GM18526 (cell line): ENCODE measurements around the gene PLEKHH3.

Experiments
- POLR2A ChIP-seq: IDR thresholded peaks from 3 replicates; pipeline ENCODE4 v1.6.1; 2011; ENCODE audit not compliant: insufficient read length; ENCODE audit errors: extremely low read depth

PLEKHH3 gene

DNA sequence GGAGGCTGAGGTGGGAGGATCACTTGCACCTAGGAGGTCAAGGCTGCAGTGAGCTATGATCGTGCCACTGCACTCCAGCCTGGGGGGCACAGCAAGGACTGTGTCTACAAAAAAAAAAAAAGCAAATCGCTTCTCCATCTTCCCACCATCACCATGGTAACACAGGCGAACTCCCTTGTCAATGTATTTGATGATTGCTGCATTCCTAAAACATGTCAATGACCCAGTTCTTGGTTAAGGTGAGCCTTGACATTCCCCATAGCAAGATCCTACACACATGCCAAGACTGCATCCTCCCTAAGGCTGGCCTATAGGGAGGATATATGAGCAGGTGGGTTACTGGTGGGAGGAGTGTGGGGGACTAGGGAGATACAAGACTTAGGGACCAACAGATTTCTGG lies 17.7 kb upstream of the PLEKHH3 start:
- no peak for TF ChIP-seq POLR2A

DNA sequence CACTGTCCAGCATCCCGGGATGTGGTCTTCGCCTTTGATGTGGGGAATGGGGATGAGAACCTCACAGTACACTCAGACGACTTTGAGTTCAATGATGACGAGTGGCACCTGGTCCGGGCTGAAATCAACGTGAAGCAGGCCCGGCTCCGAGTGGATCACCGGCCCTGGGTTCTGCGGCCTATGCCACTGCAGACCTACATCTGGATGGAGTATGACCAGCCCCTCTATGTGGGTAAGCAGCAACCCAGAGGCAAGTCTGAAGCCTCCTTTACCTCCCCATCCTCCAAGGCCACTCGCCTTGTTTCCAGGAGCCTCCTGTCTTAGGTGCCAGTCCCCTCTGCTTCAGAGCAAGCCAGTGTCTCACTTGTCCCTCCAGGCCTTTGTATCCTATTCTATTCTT lies 15.7 kb upstream of the PLEKHH3 start:
- no peak for TF ChIP-seq POLR2A

DNA sequence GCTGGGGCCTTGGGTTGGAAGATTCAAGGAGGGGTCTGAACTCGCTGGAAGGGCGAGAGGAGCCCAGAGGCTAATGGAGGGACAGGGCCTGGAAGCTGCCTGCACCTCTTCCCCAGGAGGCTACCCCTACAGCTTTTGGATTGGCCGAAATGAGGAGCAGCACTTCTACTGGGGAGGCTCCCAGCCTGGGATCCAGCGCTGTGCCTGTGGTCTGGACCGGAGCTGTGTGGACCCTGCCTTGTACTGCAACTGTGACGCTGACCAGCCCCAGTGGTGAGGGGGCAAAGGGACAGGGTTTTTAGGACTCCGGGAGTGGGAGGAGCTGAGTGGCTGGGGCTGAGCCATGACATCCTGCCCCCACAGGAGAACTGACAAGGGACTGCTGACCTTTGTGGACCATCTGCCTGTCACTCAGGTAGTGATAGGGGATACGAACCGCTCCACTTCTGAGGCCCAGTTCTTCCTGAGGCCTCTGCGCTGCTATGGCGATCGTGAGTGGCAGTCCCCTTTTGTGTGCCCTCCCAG lies 14.3 kb upstream of the PLEKHH3 start:
- TF ChIP-seq POLR2A = no peak

DNA sequence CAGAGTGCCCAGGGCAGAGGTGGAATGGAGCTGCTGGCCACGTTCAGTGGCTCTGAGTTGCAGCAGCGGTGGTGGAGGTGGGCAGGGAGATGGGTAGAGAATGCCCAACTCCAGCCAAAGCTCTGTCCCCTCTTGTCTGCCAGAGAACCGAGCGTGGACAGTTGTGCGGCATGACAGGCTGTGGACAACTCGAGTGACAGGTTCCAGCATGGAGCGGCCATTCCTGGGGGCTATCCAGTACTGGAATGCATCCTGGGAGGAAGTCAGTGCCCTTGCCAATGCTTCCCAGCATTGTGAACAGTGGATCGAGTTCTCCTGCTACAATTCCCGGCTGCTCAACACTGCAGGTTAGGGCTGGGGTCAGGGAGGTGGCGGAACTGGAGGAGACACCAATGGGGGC lies 13.8 kb upstream of the PLEKHH3 start:
- no peak for TF ChIP-seq POLR2A

DNA sequence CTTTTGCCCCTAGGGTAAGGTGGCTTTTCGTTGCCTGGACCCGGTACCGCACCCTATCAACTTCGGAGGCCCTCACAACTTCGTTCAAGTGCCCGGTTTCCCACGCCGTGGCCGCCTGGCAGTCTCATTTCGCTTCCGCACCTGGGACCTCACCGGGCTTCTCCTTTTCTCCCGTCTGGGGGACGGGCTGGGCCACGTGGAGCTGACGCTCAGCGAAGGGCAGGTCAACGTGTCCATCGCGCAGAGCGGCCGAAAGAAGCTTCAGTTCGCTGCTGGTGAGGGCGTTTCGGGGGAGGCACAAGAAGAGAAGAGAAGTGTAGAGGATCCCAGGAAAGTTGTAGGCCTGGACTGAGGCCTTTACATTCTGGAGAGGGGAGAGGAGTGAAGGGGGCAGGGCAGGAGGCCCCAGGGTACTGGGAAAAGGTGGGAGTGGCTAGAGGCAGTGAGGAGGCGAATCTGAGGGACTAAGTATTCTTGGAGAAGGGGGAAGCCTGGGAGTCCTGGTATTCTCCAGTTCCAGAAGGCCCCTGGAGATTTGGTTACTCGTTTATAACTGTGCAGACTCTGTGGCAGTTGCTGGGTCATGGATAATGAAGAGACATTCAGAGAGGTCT lies 11.0 kb upstream of the PLEKHH3 start:
- no peak for TF ChIP-seq POLR2A

DNA sequence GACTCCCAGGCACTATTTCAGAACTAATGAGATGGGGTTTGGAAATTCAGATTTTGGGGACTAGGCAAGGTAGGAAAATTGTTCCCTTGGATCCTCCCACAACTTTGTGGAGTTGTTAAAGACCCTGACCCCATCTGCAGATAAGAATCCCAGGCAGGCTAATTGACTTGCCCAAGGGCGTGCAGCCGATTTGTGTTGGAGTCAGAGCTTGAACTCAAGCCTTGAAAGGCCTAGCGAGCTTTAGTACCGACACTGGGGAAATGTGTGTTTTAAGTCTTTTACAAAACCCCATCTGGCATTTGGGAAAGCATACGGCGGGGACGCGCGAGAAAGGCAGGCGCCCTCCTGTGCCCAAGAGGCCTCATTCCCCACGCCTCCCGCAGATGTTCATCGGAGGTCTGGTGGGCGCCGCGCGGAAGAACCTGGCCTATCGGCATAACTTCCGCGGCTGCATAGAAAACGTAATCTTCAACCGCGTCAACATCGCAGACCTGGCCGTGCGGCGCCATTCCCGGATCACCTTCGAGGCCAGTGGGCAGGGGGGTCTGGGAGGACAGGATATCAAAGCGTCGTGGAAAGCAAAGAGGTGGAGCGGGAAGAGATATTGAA lies 9.8 kb upstream of the PLEKHH3 start:
- TF ChIP-seq POLR2A = no peak

DNA sequence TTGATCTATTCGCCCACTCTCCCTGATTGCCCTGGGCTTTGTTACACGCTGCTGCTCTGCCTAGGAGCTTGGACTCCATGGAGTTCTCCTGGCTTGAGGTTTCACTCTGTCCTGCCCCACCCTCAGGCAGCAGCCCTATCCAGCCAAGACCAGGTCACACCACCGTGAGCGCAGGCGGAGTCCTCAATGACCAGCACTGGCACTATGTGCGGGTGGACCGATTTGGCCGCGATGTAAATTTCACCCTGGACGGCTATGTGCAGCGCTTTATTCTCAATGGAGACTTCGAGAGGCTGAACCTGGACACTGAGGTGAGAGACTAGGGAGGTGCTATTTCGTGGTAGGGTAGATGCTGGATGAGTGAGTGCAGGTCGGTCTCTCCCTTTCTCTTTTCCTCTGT lies 9.0 kb upstream of the PLEKHH3 start:
- TF ChIP-seq POLR2A = no peak

DNA sequence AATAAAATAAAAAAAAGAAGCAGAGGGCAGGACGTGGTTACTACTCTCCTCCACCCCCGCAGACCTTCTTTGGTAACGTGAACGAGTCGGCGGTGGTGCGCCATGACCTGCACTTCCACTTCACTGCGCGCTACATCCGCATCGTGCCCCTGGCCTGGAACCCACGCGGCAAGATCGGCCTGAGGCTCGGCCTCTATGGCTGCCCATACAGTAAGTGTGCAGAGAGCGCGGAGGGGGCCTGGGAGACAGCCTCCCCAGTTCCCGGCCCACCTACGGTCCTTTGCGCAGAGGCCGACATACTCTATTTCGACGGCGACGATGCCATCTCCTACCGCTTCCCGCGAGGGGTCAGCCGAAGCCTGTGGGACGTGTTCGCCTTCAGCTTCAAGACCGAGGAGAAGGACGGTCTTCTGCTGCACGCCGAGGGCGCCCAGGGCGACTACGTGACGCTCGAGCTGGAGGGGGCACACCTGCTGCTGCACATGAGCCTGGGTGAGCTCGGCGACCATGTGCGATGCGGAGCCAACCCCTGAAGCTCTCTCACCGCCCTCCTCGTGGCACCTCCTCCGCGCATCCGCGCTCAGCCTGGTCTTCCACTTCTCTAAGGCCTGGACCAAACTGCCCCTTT lies 8.2 kb upstream of the PLEKHH3 start:
- TF ChIP-seq POLR2A = no peak

DNA sequence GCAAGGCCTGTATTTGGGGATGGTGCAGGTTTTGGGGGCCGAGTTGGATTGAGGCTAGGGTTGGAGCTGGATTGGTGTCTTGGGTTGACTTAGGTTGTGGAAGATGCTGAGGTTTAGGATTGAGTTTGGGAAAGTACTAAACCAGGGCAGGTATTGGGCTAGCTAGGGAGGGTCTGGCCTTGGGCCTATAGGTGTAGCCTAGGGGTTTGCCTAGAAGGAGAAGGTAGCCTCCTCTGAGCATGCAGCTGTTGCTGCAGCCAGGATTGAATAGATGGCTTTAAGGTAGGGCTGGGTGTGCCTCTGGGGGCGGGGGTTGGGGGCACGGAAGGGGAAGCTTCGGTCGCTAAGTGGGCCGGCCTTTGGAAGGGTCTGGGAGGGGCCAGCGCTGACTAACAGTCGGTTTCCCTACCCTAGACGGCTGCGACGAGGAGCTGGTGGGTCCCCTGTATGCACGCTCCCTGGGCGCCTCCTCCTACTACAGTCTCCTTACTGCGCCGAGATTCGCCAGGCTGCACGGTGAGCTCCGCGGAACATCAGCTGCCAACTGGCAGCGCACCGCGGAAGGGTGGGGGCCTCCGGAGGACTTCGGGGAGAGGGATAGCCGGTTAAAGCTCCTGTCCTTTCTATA lies 6.7 kb upstream of the PLEKHH3 start:
- peak; percentile 44 for TF ChIP-seq POLR2A

DNA sequence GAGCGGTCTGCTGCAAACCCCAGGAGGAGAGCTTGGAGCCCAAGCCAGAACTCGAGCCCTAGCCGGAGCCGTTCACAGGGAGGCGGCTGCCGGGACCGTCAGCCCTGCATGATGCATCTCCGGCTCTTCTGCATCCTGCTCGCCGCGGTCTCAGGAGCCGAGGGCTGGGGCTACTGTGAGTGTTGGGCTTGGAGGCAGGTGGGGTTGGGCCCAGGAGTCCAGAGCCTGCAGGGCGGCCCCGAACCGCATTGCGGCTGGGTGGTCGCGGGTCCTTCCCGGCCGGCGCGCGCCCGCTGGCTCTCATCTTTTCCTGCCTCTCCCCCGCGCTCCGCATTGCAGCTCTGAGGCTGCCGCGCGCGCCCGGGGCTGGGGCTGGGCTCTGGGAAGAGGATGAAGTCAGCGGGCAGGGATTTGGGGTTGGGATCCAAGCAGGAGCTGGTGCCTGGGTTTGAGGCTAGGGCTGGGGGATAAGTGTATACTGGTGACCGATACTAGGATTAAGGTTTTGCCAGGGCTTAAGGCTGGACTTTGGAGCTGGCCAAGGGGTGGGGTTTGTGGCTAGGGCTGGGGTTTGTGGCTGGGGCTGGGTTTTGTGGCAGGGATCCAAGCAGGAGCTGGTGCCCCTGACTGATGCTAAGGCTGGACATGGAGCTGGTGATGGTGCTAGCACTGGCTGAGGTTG lies 6.1 kb upstream of the PLEKHH3 start:
- no peak for TF ChIP-seq POLR2A

DNA sequence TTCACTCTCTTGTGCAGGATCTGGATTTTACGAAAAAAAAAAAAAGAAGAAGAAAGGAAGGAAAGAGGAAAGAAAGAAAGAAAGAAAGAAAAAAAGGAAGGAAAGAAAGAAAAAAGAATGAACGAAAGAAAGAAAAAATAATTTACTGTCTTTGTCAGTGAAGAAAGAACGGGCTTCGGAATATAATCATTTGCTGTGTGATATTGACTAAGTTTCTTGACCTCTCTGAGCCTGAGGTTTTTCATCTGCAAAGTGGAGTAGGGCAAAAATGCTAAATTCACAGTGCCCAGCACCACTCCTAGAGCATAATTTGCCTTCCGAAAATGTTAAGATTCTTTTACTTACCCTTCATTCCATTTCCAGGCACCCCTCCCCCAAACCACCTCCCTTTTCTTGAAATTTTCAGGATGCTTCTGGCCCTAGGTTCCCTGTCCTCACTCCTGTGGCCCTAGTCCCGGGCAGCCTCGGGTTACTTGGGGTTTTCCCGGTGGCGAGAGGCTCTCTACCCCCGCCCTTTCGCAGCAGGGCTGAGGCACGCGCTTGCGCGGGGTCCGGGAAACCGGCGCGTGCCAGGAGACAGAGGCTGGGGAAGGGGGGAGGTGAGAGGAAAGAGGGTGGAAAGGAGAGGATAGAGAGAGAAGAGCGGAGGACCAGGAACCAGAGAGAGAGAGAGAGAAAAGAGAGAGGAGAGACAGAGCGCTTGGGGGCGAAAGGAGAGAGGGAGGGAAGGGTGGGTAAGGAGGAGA lies 5.4 kb upstream of the PLEKHH3 start, which contains the start of gene CNTNAP1:
Gene CNTNAP1 (plus strand): TSS at position 556 of the 746 bp plus-strand sequence. CDS start 299 bp downstream, outside the sequence.
- TF ChIP-seq POLR2A = peak; percentile 19

DNA sequence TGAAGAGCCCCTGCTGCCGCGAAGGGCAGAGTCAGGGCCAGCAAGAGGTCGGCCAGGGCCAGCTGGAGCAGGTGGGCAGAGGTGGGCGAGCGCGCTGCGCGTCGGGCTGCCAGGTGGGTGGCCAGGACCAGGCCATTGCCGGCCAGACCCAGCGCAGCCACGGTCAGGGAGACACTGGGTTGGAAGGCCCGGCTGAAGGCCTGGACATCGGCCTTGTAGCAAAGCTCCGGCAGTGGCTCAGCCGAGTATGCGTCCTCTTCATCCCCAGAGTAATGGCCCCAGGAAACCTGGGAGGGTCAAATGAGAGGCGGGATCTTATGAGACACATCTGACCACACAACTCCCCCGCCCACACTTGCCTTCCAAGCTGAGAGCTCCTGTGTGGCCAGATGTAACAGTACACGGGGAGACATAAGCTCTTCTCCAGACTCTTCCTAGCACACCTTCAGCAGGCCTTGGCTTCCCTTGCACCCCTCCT lies 3.6 kb upstream of the PLEKHH3 start:
- TF ChIP-seq POLR2A = no peak

DNA sequence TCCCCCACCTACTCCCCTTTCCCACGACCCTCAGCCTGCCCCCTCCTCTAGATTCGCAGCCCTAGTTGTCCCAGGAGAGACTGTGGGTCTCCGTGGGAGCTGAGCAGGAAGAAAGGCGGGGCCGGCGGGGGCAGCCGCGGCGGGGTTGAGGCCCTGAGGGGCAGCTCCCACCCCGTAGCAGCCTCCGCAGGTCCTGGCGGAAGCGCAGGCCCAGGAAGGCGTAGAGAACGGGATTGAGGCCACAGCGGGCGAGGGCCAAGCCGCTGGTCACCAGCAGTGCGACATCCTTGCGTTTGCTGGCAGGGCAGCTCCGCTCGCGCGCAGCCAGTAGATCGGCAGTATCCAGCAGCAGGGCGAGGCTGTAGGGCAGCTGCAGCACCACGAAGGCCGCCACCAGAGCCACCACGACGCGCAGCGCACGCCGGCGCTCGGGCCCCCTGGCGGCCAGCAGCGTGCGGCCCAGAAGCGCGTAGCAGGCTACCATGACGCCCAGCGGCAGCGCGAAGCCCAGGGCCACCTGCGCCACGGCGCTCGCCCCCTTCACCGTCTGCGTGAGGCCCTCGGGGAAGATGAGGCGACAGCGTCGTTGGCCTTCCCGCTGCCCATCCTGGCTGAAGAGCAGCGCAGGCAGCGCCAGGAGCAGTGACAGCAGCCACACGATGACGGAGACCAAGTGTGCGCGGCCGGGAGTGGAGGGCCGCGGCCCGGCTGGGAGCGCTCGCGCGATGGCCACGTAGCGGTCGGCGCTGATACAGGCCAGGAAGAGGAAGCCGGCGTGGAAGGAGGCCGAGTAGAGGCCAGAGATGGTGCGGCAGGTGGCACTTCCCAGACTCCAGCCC lies 2.9 kb upstream of the PLEKHH3 start:
- TF ChIP-seq POLR2A = peak; percentile 26
